Right lobe of liver (tissue), 6 donors: ENCODE results near the gene ABHD8. TPM values are rescaled to one million over a fixed set of nuclear protein-coding genes. Genes with fewer than 3 reads are reported as not detected.

Experiments
- ATAC-seq, 4 donors: fragments of 200-7000 bp; cut with Tn5 transposase; one replicate each; pipeline ENCODE4 v1.9.1; 2020; ENCODE audit warnings: mild to moderate bottlenecking in 4 of 4, moderate library complexity in 4 of 4
- DNase-seq, 3 donors: peaks; one replicate each; pipeline ENCODE4 v3.0.0-alpha.2; 2020
- H3K27ac ChIP-seq, 3 donors: fragments of 200-600 bp; one replicate each; pipeline ENCODE4 v1.8.0; 2022
- H3K27me3 ChIP-seq, 2 donors: fragments of 200-600 bp; one replicate each; pipeline ENCODE4 v1.8.0; 2022
- H3K36me3 ChIP-seq, 4 donors: fragments of 200-600 bp; sonication (generic) in 1 of 4; one replicate each; pipeline versions ENCODE4 v1.5.1 to v1.8.0; 2017 to 2022; ENCODE audit warnings: control low read depth in 1 of 4
- H3K4me1 ChIP-seq, 4 donors: fragments of 200-600 bp; sonication (generic) in 1 of 4; one replicate each; pipeline versions ENCODE4 v1.5.1 to v1.8.0; 2017 to 2022; ENCODE audit warnings: control low read depth in 1 of 4
- H3K4me3 ChIP-seq, 3 donors: fragments of 200-600 bp; one replicate each; pipeline ENCODE4 v1.8.0; 2022
- H3K9me3 ChIP-seq, 4 donors: fragments of 200-600 bp; sonication (generic) in 1 of 4; one replicate each; pipeline versions ENCODE4 v1.5.1 to v1.8.0; 2017 to 2022; ENCODE audit warnings: control low read depth in 1 of 4
- POLR2A ChIP-seq: fragments of 450-650 bp; IDR thresholded peaks from one replicate; pipeline ENCODE4 v1.6.1; 2017; ENCODE audit warnings: antibody characterized with exemption, mild to moderate bottlenecking
- WGBS: methylation state at CpG from one replicate; pipeline ENCODE4 v1.1.6; 2018; ENCODE audit warnings: low coverage, low lambda C conversion rate; ENCODE audit not compliant: insufficient coverage; ENCODE audit errors: missing lambda C conversion rate; 5-methylcytosine and 5-hydroxymethylcytosine counted together
- intact Hi-C, 2 donors: fragments of 100-400 bp; cut with DNase I; formaldehyde crosslinking; loops; one replicate each; pipeline versions ENCODE4 v1.11.2 to v1.14.1; 2022
- total RNA-seq, 6 experiments: library from RNA; depleted of rRNA in 2 of 6; stranded (reverse); fragments of >200 nt in 2 of 6; fragmentation: NEBNext Ultra II Directional in 3 of 6; extraction: Animal tissue kit (Norgen Biotek cat#: 25700) in 3 of 6; gene quantifications; one replicate each; pipeline versions ENCODE4 v1.1.0 to v1.2.4, GENCODE V29; 2016 to 2023
- TF ChIP-seq, protein P1 (sequence below), 4 donors: fragments of 200-600 bp in 3 of 4; fragments of 450-650 bp in 1 of 4; IDR thresholded peaks; one replicate each; pipeline versions ENCODE4 v1.5.1 to v1.8.0; 2016 to 2022; ENCODE audit warnings: antibody characterized with exemption in 4 of 4, mild to moderate bottlenecking in 2 of 4
- donor health status: DM: no; HTN: yes; CAD: no.
- donor health status: DM: no; HTN: no; CAD: no.
- donor health status: DM: no; HTN: no; CAD: no.
- donor health status: DM: no; HTN: yes; CAD: no.
- donor health status: DM: no; HTN: yes; CAD: no.

ABHD8 gene
- total RNA-seq, 6 experiments from 2014 or later: 8.3 to 27.3 (median 15.8) TPM

DNA sequence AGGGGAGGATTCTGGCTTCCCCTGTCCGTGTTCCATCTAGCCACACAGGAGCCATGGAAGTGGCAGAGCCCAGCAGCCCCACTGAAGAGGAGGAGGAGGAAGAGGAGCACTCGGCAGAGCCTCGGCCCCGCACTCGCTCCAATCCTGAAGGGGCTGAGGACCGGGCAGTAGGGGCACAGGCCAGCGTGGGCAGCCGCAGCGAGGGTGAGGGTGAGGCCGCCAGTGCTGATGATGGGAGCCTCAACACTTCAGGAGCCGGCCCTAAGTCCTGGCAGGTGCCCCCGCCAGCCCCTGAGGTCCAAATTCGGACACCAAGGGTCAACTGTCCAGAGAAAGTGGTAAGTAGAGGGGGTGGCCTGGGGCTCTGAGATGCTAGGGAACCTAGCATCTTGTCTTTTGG, 34.5 kb downstream of the ABHD8 start:
- Histone ChIP-seq H3K36me3 (peaks cover 0 to 11% (median 2%) of the 10 kb centered on the region in 4 donors), H3K4me3 (no peak overlapping the region), H3K27me3 (no peaks in the 10 kb centered on the region), H3K4me1 (peaks cover 0 to 6% (median 3%) of the 10 kb centered on the region in 4 donors), H3K27ac (no peak overlapping the region), H3K9me3 (no peaks in the 10 kb centered on the region)
- DNase-seq: no peak
- WGBS: 88% methylated on average over 6 of the region's 13 CpGs
- ATAC-seq: no peak
- TF ChIP-seq, protein P1, sequence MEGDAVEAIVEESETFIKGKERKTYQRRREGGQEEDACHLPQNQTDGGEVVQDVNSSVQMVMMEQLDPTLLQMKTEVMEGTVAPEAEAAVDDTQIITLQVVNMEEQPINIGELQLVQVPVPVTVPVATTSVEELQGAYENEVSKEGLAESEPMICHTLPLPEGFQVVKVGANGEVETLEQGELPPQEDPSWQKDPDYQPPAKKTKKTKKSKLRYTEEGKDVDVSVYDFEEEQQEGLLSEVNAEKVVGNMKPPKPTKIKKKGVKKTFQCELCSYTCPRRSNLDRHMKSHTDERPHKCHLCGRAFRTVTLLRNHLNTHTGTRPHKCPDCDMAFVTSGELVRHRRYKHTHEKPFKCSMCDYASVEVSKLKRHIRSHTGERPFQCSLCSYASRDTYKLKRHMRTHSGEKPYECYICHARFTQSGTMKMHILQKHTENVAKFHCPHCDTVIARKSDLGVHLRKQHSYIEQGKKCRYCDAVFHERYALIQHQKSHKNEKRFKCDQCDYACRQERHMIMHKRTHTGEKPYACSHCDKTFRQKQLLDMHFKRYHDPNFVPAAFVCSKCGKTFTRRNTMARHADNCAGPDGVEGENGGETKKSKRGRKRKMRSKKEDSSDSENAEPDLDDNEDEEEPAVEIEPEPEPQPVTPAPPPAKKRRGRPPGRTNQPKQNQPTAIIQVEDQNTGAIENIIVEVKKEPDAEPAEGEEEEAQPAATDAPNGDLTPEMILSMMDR (IDR thresholded peaks at IDR 0.05): no peak
- no peak for TF ChIP-seq POLR2A
- intact Hi-C loops: no loop called here

DNA sequence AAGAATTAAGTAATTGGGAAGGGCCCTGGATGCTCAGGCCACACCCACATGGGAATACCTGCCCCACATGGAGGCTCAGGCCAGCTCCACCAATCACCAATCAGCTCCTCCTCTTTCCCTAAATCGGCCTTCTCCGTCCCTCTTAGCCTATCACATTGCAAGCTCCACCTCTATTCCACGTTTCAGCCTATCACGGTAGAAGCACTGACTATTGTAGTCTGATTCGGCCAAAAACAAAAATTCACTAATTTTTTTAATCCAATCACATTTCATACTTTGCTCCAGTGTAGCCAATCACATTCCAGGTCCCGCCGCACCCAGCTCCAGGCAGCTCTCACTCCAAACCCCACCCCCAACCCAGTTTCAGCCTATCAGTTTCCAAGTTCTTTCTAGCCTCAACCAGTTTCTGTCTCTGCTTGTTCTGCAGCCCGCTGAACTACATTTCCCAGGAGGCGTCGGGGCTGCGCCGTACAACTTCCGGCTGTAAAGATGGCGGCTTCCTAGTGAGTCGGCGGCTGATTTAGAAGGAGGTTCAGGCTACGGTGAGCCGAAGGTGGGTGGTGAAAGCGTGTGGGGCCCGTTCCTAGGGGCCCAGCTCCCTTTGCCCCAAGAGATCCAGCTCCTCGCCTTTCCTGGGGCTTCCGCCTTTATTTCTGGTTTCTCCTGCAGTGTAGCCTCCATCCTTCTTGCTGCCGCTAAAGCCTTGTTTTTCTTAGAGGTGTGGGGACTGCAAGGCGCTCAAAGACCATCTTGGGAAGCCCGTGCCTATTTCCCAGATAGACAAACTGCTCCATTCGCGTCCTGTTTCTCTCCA, 36.0 kb downstream of the ABHD8 start, which contains the start of gene BABAM1:
TSS of gene BABAM1 (plus strand) at position 469 of the 814 bp plus-strand sequence. CDS start 1,364 bp downstream, outside the sequence.
- H3K27me3 ChIP-seq: no peaks in the 10 kb centered on the region
- intact Hi-C loops: no loop called here
- peak; percentile 92 to 97 (median 94) for DNase-seq
- TF ChIP-seq, protein P1 (IDR thresholded peaks at IDR 0.05): no peak
- peak; percentile 43 for TF ChIP-seq POLR2A
- H3K9me3 ChIP-seq: no peaks in the 10 kb centered on the region
- peaks cover 0 to 11% (median 2%) of the 10 kb centered on the region in 4 donors for H3K36me3 ChIP-seq
- peaks cover 0 to 6% (median 3%) of the 10 kb centered on the region in 4 donors for H3K4me1 ChIP-seq
- under 1% methylated on average over 27 of the region's 27 CpGs for WGBS
- peak within 1 kb of the TSS; percentile 80 to 89 (median 87) for H3K4me3 ChIP-seq
- peak; percentile 95 to 97 (median 96) for ATAC-seq
- H3K27ac ChIP-seq: peak within 1 kb of the TSS in 2 of 3 donors; percentile 45 to 65

DNA sequence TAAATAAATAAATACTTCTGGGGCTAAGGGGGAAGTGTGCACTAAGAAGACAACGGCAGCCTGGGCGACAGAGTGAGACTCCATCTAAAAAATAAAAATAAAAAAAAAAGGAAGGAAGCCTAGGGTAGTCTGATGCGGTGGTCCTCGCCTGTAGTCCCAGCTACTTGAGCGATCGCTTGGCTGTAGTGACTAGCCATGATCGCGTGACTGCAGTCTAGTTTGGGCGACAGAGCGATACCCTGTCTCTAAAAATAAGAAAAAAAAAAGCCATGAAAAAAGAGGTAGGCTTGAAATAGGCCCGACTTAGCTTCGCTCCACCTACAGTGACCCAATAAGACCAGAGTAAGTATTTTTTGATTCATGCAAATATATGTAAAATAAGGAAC, 36.6 kb downstream of the ABHD8 start:
- H3K27ac ChIP-seq: no peak overlapping the region
- 65% methylated on average over 12 of the region's 12 CpGs for WGBS
- H3K27me3 ChIP-seq: no peaks in the 10 kb centered on the region
- intact Hi-C loops: no loop called here
- no peak overlapping the region for H3K4me3 ChIP-seq
- TF ChIP-seq, protein P1 (IDR thresholded peaks at IDR 0.05): no peak
- no peak for TF ChIP-seq POLR2A
- ATAC-seq (no peak), DNase-seq (no peak)
- no peaks in the 10 kb centered on the region for H3K9me3 ChIP-seq
- peaks cover 0 to 6% (median 3%) of the 10 kb centered on the region in 4 donors for H3K4me1 ChIP-seq
- peaks cover 0 to 6% (median 1%) of the 10 kb centered on the region in 4 donors for H3K36me3 ChIP-seq

DNA sequence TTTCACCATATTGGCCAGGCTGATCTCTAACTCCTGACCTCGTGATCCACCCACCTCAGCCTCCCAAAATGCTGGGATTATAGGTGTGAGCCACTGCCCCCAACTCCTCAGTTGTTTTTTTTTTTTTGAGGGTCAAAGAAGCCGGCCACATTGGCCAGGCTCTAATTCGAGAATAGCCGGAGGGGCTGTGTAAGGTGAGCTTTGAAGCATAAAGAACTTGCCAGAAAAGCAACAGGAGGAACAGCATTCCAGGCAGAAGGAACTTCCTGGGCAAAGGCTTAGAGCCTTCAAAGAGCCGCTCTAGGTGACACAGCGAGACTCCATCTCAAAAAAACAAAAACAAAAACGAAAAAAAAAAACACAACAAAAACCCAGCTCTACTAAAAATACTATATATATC, 37.2 kb downstream of the ABHD8 start:
- H3K4me3 ChIP-seq: no peak overlapping the region
- no peaks in the 10 kb centered on the region for H3K9me3 ChIP-seq
- DNase-seq (no peak), ATAC-seq (no peak)
- 86% methylated on average over 7 of the region's 7 CpGs for WGBS
- TF ChIP-seq, protein P1 (IDR thresholded peaks at IDR 0.05): no peak
- no peak for TF ChIP-seq POLR2A
- H3K27ac ChIP-seq: no peak overlapping the region
- peaks cover 0 to under 1% (median 0%) of the 10 kb centered on the region in 4 donors for H3K36me3 ChIP-seq
- no peaks in the 10 kb centered on the region for H3K27me3 ChIP-seq
- H3K4me1 ChIP-seq: peaks cover 0 to 6% (median 3%) of the 10 kb centered on the region in 4 donors
- intact Hi-C loops: no loop called here
